AG09309 (cell line): ENCODE data around the gene LRRC32.

Source experiments
- DNase-seq: peaks from one replicate; pipeline ENCODE4 v3.0.0-alpha.2; 2010; ENCODE audit warnings: low read depth
- H3K4me3 ChIP-seq: 2 replicates; pipeline ENCODE4 v1.5.1; 2011; ENCODE audit warnings: mild to moderate bottlenecking, low read depth, low read length, moderate library complexity; ENCODE audit not compliant: control insufficient read depth
- CTCF ChIP-seq: IDR thresholded peaks from 2 replicates; pipeline ENCODE4 v1.5.1; 2011; ENCODE audit warnings: mild to moderate bottlenecking, low read depth, low read length, inconsistent platforms; ENCODE audit not compliant: insufficient read depth, control insufficient read depth; ENCODE audit errors: missing control alignments

LRRC32 gene

GRCh38 chr11:76637491-76638269 lies 32.9 kb downstream of the LRRC32 start:
- no peak for TF ChIP-seq CTCF
- no peak overlapping the region for H3K4me3 ChIP-seq
- DNase-seq: no peak

GRCh38 chr11:76636826-76637460 lies 33.6 kb downstream of the LRRC32 start:
- DNase-seq: no peak
- TF ChIP-seq CTCF: no peak
- H3K4me3 ChIP-seq: no peak overlapping the region

DNA sequence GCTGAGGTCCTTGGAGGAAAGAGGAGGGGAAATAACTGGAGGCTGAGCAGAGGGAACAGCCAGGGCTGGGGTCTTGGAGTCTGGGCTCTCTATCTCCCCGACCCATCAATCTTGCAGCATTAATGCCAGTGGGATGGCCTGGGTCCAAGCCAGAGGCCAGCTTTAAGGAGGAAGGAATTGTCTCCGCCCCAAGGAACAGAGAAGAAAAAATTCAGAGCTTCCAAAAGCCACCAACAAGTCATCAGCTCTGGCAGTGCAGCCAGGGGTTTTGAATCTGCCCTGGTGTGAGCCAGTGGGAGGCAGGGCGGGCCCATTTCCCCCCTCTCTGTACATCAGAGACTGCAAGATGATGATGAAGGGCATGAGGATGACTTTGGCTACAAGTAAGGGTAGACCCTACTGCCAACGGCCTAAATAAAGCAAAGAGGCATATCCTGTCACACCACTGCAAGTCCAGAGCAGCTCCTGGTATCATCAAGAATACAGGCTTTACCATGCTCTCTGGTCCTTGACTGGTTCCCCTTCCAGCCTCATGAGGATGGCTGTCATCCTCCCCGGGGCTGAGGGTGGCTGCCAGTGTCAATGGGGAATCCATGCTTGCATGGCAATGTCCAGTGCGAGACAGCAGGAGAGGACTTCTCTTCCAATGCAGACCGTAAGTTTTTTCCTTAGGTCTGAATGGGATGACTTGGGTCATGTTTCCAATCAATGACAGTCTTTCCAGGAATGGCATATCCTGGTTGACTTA lies 34.4 kb downstream of the LRRC32 start:
- H3K4me3 ChIP-seq: no peak overlapping the region
- no peak for DNase-seq
- TF ChIP-seq CTCF: no peak

GRCh38 chr11:76634886-76635285 lies 35.7 kb downstream of the LRRC32 start:
- TF ChIP-seq CTCF: no peak
- no peak for DNase-seq
- no peak overlapping the region for H3K4me3 ChIP-seq

DNA sequence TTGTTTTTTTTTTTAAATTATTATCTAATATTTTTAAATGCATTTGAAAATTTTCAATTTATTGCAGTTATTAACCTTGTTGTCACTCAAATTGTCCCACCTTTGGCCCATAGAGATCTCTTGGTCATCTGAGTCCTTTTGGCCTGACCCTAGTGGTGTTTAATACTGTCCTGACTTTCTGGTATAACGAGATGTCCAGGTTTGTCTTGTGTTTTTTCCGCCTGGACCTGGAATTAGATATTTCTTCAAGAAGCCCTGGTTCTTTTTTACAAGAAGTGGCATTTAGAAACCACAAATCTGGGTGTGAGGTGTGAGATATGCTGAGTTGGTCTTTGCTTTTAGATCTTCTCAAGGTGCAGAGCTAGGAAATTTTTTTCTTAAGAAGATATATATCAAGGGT lies 38.1 kb downstream of the LRRC32 start:
- H3K4me3 ChIP-seq: no peak overlapping the region
- no peak for TF ChIP-seq CTCF
- DNase-seq: no peak

- no peak for DNase-seq
- TF ChIP-seq CTCF: no peak
- no peak overlapping the region for H3K4me3 ChIP-seq
These were observed 38.8 kb downstream of the LRRC32 start for GRCh38 chr11:76631566-76632308.
